A549 (cell line): ENCODE data around the gene CMTM7.

Source experiments
- CHD2 ChIP-seq: fragments of 150-350 bp; IDR thresholded peaks from 2 replicates; pipeline ENCODE4 v1.6.1; 2014; ENCODE audit warnings: low read length; ENCODE audit not compliant: partially characterized antibody
- JUNB ChIP-seq: fragments of >200 bp; sonication (Bioruptor Twin); formaldehyde crosslinking; IDR thresholded peaks from 2 replicates; pipeline ENCODE4 v1.6.1; 2016

DNA sequence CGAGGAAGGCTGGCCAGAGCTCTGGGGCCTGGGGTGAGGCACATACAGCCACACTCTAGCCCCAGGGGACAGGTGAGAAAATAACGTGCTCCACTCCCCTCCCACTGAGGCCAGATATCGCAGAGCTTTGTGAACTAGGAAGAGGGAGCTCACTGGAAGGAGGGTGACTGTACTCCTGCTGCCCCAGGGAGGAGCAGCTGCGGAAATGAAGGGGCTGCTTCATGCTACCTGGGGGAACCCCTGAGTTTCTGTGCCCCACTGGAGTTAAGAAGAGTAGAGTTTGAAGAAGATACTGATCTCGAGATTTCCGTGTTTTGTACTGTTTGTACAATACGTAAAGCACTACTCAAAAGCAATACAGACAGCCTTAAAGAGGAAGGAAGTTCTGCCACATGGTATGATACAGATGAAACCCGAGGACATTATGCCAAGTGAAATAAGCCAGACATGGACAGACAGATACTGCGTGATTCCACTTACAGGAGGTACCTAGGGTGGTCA, 66.4 kb downstream of the CMTM7 start:
- TF ChIP-seq JUNB = no peak
- no peak for TF ChIP-seq CHD2
